Neutrophil (primary cell): ENCODE data around the gene SLC12A4.
"Not testable (repeated sequence)": the region's sequence is repeated elsewhere in the genome, so short reads cannot be mapped to it uniquely, and the experiment has no call there.

Experiments used
- H3K27ac ChIP-seq: fragments of 200-600 bp; sonication (generic); 2 replicates; pipeline ENCODE4 v1.5.1; 2016; ENCODE audit warnings: mild to moderate bottlenecking, moderate library complexity
- H3K27me3 ChIP-seq: fragments of 200-600 bp; sonication (generic); 2 replicates; pipeline ENCODE4 v1.6.0; 2016; ENCODE audit warnings: mild to moderate bottlenecking
- H3K36me3 ChIP-seq: fragments of 200-600 bp; sonication (generic); 2 replicates; pipeline ENCODE4 v1.5.1; 2017
- H3K4me1 ChIP-seq, 2 experiments: fragments of 200-600 bp in 1 of 2; sonication (generic) in 1 of 2; 1 replicate in 1 of 2; 2 replicates in 1 of 2; pipeline versions ENCODE4 v1.5.1 to v1.6.1; 2013 to 2016; ENCODE audit warnings: low read depth in 1 of 2, low read length in 1 of 2, mild to moderate bottlenecking in 1 of 2, moderate library complexity in 1 of 2; ENCODE audit not compliant: control insufficient read depth in 1 of 2, insufficient read depth in 1 of 2
- H3K4me3 ChIP-seq, 2 experiments: fragments of 200-600 bp in 1 of 2; sonication (generic) in 1 of 2; 1 replicate in 1 of 2; 2 replicates in 1 of 2; pipeline ENCODE4 v1.5.1; 2013 to 2016; ENCODE audit warnings: low read depth in 1 of 2, low read length in 1 of 2, mild to moderate bottlenecking in 1 of 2, moderate library complexity in 1 of 2
- H3K9me3 ChIP-seq: fragments of 200-600 bp; sonication (generic); 2 replicates; pipeline ENCODE4 v1.5.1; 2016
- CTCF ChIP-seq: fragments of 200-600 bp; sonication (generic); IDR thresholded peaks from 2 replicates; pipeline ENCODE4 v1.5.1; 2016; ENCODE audit warnings: antibody characterized with exemption

Gene SLC12A4

GRCh38 chr16:67976205-67976604 is 7.8 kb upstream of the SLC12A4 start:
- Histone ChIP-seq H3K9me3 (no peaks in the 10 kb centered on the region), H3K4me3 (no peak overlapping the region), H3K27ac (no peak overlapping the region), H3K27me3 (no peaks in the 10 kb centered on the region), H3K36me3 (peaks cover 8% of the 10 kb centered on the region), H3K4me1 (no peaks in the 10 kb centered on the region)
- no peak for TF ChIP-seq CTCF

GRCh38 chr16:67975321-67976105 is 7.1 kb upstream of the SLC12A4 start:
- no peak for TF ChIP-seq CTCF
- no peak overlapping the region for H3K4me3 ChIP-seq
- peaks cover 8% of the 10 kb centered on the region for H3K36me3 ChIP-seq
- no peaks in the 10 kb centered on the region for H3K9me3 ChIP-seq
- no peaks in the 10 kb centered on the region for H3K4me1 ChIP-seq
- no peak overlapping the region for H3K27ac ChIP-seq
- peaks cover 1% of the 10 kb centered on the region for H3K27me3 ChIP-seq

GRCh38 chr16:67972285-67972684 is 3.8 kb upstream of the SLC12A4 start:
- Histone ChIP-seq H3K27me3 (peaks cover 26% of the 10 kb centered on the region), H3K4me1 (peaks cover 11 to 14% of the 10 kb centered on the region in 2 experiments)
- H3K36me3 ChIP-seq, H3K9me3 ChIP-seq, H3K27ac ChIP-seq, H3K4me3 ChIP-seq: not testable (repeated sequence)

- H3K9me3 ChIP-seq, result no peaks in the 10 kb centered on the region
- no peak overlapping the region for H3K4me3 ChIP-seq
- no peak overlapping the region for H3K27ac ChIP-seq
- H3K27me3 ChIP-seq, result peaks cover 37% of the 10 kb centered on the region
- H3K36me3 ChIP-seq, result peaks cover 3% of the 10 kb centered on the region
- TF ChIP-seq CTCF, result no peak
- H3K4me1 ChIP-seq, result peaks cover 20% of the 10 kb centered on the region in 2 experiments
Observed at GRCh38 chr16:67971111-67971510, 2.7 kb upstream of the SLC12A4 start.

- peak overlapping the region; percentile 74 to 92 for H3K4me3 ChIP-seq
- peaks cover 20% of the 10 kb centered on the region in 2 experiments for H3K4me1 ChIP-seq
- H3K9me3 ChIP-seq, result no peaks in the 10 kb centered on the region
- no peaks in the 10 kb centered on the region for H3K36me3 ChIP-seq
- peaks cover 37% of the 10 kb centered on the region for H3K27me3 ChIP-seq
- TF ChIP-seq CTCF, result no peak
- H3K27ac ChIP-seq, result peak overlapping the region; percentile 60
Observed at GRCh38 chr16:67969254-67970039, 1.0 kb upstream of the SLC12A4 start.

- Histone ChIP-seq H3K36me3 (no peaks in the 10 kb centered on the region), H3K9me3 (no peaks in the 10 kb centered on the region), H3K27me3 (peaks cover 37% of the 10 kb centered on the region), H3K4me3 (peak overlapping the region; percentile 74 to 92), H3K27ac (peak overlapping the region; percentile 60), H3K4me1 (peaks cover 20% of the 10 kb centered on the region in 2 experiments)
- TF ChIP-seq CTCF, result no peak
Observed at GRCh38 chr16:67967958-67968399, 458 bp downstream of the SLC12A4 start.
